ENCODE measurements around the gene SNRNP35.

Gene SNRNP35

DNA sequence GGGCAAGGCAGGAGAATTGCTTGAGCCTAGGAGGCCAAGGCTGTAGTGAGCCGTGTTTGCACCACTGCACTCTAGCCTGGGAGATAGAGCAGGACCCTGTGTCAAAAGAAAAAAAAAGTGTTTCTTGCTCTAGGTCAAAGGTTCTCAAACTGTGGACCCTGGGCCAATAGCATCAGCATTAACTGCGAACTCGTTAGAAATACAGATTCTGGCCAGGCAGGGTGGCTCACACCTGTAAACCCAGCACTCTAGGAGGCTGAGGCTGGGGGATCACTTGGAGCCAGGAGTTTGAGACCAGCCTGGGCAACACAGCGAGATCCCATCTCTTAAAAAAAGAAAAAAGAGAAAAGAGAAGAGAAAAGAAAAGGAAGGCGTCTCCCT, 22.3 kb upstream of the SNRNP35 start:
- Histone ChIP-seq H3K4me1 (ENCODE audit: low read depth, poor library complexity, severe bottlenecking) (peaks cover under 1% of the 10 kb centered on the region), H3K36me3 (ENCODE audit: insufficient read depth) (no peaks in the 10 kb centered on the region), H3K27me3 (ENCODE audit: insufficient read depth, low read depth) (no peaks in the 10 kb centered on the region), H2AFZ (ENCODE audit: low read depth) (no peak overlapping the region; the same call in 1 of the 2 replicates), H4K20me1 (ENCODE audit: insufficient read depth) (no peaks in the 10 kb centered on the region), H3K4me3 (IDR thresholded peaks at IDR 0.05; ENCODE audit: insufficient read depth, low read depth, low read length) (no peak overlapping the region), H3K4me2 (peak overlapping the region; percentile 92; the same call in 1 of the 2 replicates), H3K79me2 (ENCODE audit: insufficient read depth, low read depth) (no peaks in the 10 kb centered on the region), H3K27ac (no peak overlapping the region), H3K9ac (no peak overlapping the region)
- TF ChIP-seq, protein P1, sequence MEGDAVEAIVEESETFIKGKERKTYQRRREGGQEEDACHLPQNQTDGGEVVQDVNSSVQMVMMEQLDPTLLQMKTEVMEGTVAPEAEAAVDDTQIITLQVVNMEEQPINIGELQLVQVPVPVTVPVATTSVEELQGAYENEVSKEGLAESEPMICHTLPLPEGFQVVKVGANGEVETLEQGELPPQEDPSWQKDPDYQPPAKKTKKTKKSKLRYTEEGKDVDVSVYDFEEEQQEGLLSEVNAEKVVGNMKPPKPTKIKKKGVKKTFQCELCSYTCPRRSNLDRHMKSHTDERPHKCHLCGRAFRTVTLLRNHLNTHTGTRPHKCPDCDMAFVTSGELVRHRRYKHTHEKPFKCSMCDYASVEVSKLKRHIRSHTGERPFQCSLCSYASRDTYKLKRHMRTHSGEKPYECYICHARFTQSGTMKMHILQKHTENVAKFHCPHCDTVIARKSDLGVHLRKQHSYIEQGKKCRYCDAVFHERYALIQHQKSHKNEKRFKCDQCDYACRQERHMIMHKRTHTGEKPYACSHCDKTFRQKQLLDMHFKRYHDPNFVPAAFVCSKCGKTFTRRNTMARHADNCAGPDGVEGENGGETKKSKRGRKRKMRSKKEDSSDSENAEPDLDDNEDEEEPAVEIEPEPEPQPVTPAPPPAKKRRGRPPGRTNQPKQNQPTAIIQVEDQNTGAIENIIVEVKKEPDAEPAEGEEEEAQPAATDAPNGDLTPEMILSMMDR (conservative IDR thresholded peaks at IDR 0.05; ENCODE audit: low read depth, low read length) = no peak

DNA sequence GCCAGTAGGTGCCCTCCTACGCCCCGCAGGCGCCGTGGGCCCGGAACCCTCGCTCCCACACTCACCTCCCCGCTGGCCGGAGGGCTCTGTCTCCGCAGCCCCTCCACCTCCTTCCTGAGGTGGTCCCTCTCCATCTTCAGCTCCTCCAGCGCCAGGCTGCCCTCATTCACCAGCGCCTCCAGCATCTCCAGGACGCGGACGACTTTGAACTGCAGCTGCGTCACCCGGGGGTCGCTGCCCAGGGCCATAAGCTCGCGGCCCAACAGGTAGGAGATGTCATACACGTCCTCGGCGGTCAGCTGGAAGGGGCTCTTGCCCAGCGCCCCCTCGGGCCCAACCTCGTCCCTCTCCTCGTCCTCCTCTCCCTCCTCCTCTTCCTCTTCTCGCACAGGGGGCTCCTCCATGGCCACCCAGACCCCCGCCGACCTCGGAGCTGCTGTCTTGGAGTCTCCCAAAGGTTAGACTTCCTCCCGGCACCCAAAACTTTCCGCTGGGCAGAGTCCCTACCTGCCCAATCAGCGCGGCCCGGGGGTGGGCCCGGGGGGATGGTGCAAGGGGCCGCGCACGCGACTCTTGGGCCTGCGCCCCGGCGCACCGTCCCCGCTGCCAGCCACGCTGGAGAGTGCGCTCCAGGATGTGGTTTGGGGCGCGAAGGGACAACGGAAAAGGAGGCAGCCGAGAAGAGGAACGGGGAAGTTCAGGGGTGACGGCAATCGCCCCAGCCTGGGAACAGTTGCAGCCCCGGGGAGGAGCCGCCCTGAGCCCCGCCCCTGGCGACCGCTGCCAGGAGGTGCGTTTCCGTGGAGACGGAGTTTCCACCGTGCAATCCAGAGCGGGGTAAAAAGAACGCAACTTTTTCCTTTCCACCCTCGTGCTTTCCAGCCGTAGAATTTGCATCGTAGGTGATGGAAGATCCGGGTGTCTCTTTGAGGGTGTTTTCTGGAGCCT, 21.6 kb upstream of the SNRNP35 start, which contains the start of gene RILPL2:
TSS of gene RILPL2 (minus strand) at position 668 of the 948 bp plus-strand sequence. CDS start at position 404, 264 bp downstream.
- H3K4me2 ChIP-seq = peak within 1 kb of the TSS; percentile 92
- H3K36me3 ChIP-seq (ENCODE audit: insufficient read depth) = no peaks in the 10 kb centered on the region
- H3K27ac ChIP-seq = no peak within 1 kb of the TSS
- no peaks in the 10 kb centered on the region for H3K27me3 ChIP-seq (ENCODE audit: insufficient read depth, low read depth)
- peaks cover 7% of the 10 kb centered on the region for H3K4me1 ChIP-seq (ENCODE audit: low read depth, poor library complexity, severe bottlenecking)
- no peak within 1 kb of the TSS for H3K4me3 ChIP-seq (IDR thresholded peaks at IDR 0.05; ENCODE audit: insufficient read depth, low read depth, low read length)
- TF ChIP-seq, protein P1 (conservative IDR thresholded peaks at IDR 0.05; ENCODE audit: low read depth, low read length) = no peak
- no peaks in the 10 kb centered on the region for H3K79me2 ChIP-seq (ENCODE audit: insufficient read depth, low read depth)
- H2AFZ ChIP-seq (ENCODE audit: low read depth) = peak within 1 kb of the TSS; percentile 84
- H3K9ac ChIP-seq = peak within 1 kb of the TSS; percentile 54
- H4K20me1 ChIP-seq (ENCODE audit: insufficient read depth) = no peaks in the 10 kb centered on the region

DNA sequence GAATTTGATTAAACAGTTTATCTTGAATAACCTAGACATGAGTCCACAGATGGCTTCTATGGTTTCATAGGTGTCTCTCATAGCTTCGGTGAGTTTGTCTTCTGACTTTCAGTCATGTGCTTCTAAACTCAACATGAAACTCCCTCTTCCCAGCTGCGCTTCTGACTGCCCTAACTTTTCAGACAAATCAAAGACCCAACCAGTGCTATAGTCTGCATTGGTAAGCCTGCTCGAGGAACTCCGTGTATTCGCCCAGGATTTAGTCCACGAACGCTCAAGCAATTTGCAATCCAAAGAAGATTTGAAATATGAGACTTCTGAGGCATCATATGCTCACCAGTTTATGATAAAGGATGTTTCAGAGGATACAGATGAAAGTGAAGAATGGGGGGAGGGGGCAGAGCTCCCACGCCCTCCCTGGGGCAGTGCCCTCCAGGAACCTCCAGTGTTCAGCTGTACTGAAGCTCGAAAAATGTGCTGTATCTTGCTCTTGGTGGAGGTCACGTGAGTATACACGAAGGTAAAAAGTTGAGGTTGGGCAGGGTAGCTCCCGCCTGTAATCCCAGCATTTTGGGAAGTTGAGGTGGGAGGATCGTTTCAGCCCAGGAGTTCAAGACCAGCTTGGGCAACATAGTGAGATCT, 16.3 kb upstream of the SNRNP35 start:
- Histone ChIP-seq H3K4me2 (peak overlapping the region; percentile 71), H3K79me2 (ENCODE audit: insufficient read depth, low read depth) (no peaks in the 10 kb centered on the region), H3K4me3 (IDR thresholded peaks at IDR 0.05; ENCODE audit: insufficient read depth, low read depth, low read length) (no peak overlapping the region), H3K4me1 (ENCODE audit: low read depth, poor library complexity, severe bottlenecking) (peaks cover 20% of the 10 kb centered on the region), H3K36me3 (ENCODE audit: insufficient read depth) (no peaks in the 10 kb centered on the region), H3K9ac (no peak overlapping the region), H2AFZ (ENCODE audit: low read depth) (peak overlapping the region; percentile 48; the same call in 1 of the 2 replicates), H4K20me1 (ENCODE audit: insufficient read depth) (no peaks in the 10 kb centered on the region), H3K27ac (peak overlapping the region; percentile 29; the same call in 1 of the 2 replicates), H3K27me3 (ENCODE audit: insufficient read depth, low read depth) (no peaks in the 10 kb centered on the region)
- TF ChIP-seq, protein P1 (conservative IDR thresholded peaks at IDR 0.05; ENCODE audit: low read depth, low read length) = no peak

DNA sequence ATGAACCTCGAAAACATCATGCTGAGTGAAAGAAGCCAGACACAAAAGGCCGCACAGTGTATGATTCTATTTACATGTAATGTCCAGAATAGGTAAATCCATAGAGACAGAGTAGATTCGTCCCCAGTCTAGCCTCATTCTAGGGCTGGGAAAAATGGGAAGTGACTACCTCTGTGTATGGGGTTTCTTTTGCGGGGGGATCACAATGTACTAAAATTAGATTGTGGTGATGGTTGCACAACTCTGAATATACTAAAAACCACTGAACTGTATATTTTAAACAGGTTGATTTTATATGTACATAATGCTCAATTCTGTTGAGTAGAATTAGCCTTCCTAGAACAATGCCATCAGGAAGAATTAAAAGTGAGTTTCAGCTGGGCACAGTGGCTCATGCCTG, 15.2 kb upstream of the SNRNP35 start:
- TF ChIP-seq, protein P1 (conservative IDR thresholded peaks at IDR 0.05; ENCODE audit: low read depth, low read length) = no peak
- Histone ChIP-seq H2AFZ (ENCODE audit: low read depth) (no peak overlapping the region), H3K36me3 (ENCODE audit: insufficient read depth) (no peaks in the 10 kb centered on the region), H3K27ac (no peak overlapping the region), H3K4me3 (IDR thresholded peaks at IDR 0.05; ENCODE audit: insufficient read depth, low read depth, low read length) (no peak overlapping the region), H3K4me1 (ENCODE audit: low read depth, poor library complexity, severe bottlenecking) (peaks cover 20% of the 10 kb centered on the region), H3K4me2 (no peak overlapping the region), H3K79me2 (ENCODE audit: insufficient read depth, low read depth) (no peaks in the 10 kb centered on the region), H3K27me3 (ENCODE audit: insufficient read depth, low read depth) (no peaks in the 10 kb centered on the region), H4K20me1 (ENCODE audit: insufficient read depth) (no peaks in the 10 kb centered on the region), H3K9ac (no peak overlapping the region)
